GM12873 (cell line): ENCODE measurements around the gene CREB5.

ENCODE experiments used
- TF ChIP-seq, protein P1 (sequence below): IDR thresholded peaks from 2 replicates; pipeline ENCODE4 v1.5.1; 2012; ENCODE audit warnings: low read depth, mild to moderate bottlenecking, moderate library complexity, low read length, control low read depth; ENCODE audit not compliant: insufficient read depth; ENCODE audit errors: missing control alignments

CREB5 gene

DNA sequence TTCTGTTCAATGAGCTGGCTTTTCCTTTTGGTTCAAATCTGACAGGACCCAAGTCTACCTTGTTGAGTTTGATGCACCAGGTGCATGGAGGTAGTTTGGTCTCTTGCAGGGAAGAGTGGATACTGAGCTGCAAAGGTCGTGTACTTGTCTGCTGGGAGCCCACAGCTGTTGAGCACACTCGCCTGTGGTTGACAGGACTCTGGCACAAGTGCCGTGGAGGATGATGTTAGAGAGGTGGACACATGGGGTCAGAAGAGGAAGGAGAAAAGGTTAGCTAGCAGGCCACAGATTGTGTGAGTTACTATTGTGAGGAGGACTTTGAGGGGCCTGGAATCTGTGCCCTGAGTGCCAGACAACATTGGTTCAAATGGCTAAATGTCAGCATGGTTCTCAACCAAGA, 197.3 kb downstream of the CREB5 start:
- TF ChIP-seq, protein P1, sequence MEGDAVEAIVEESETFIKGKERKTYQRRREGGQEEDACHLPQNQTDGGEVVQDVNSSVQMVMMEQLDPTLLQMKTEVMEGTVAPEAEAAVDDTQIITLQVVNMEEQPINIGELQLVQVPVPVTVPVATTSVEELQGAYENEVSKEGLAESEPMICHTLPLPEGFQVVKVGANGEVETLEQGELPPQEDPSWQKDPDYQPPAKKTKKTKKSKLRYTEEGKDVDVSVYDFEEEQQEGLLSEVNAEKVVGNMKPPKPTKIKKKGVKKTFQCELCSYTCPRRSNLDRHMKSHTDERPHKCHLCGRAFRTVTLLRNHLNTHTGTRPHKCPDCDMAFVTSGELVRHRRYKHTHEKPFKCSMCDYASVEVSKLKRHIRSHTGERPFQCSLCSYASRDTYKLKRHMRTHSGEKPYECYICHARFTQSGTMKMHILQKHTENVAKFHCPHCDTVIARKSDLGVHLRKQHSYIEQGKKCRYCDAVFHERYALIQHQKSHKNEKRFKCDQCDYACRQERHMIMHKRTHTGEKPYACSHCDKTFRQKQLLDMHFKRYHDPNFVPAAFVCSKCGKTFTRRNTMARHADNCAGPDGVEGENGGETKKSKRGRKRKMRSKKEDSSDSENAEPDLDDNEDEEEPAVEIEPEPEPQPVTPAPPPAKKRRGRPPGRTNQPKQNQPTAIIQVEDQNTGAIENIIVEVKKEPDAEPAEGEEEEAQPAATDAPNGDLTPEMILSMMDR: no peak

DNA sequence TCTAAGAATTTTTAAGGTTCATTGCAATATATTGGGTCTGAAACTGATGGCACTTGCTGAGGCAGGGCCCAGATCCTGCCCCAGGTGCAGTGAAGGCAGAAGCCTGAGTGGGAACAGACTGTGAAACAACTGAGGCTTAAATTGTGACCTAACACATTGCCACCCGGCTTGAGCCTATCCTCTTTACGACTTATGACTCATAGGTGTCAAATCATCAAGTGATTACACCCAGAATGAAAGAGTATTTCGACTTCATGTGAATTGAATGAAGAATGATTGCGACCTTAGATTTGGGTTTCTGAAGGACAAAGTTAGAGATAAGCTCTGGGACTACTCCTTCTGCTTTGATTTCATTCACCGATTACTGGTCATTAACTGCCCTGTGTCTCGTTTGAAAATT, 200.9 kb downstream of the CREB5 start:
- TF ChIP-seq, protein P1: no peak

DNA sequence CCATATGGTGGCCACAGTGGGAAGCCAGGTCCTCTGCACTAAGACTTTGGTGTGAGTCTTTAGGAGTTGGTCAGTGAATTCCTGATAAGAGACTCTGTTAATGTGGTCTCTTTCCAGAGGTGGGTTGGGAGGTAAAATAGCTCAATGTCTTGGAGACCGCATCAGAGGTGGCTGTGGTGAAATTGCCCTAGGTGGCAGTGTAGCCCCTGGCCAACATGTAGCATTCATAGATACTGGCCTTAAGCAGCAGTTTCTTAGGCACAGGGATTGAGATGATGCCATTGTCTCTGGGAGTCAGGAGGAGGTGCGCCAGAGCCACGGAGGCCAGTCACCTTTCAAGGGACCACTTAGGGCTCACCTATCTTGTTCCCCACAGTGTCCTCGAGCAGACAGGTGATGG, 202.8 kb downstream of the CREB5 start:
- TF ChIP-seq, protein P1: peak; percentile 35

DNA sequence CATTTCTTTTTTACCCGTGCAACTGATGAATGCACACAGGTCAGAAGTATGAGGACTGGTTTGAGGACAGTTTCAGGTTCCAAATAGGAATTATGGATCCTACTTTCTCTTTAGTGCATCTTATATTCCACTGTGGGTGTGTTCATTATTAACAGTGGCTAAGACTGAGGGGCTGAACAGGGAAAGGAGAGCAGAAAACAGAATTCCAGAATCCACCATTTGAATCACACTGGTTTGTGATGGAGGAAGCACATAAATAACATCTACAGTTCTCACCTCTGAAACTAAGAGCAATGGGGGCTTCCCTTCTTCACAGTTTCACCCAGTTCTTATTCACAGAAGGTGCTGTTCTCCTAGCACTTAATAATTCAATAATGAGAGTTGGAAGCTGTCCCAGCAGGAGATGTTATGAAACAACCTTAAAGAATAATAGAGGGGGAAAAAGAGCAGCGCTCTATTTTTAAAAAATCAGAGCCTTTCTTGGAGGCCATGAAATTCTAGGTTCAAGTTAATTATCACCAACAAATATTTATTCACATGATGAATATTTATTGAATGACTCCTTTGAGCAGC, 205.1 kb downstream of the CREB5 start:
- TF ChIP-seq, protein P1: no peak

DNA sequence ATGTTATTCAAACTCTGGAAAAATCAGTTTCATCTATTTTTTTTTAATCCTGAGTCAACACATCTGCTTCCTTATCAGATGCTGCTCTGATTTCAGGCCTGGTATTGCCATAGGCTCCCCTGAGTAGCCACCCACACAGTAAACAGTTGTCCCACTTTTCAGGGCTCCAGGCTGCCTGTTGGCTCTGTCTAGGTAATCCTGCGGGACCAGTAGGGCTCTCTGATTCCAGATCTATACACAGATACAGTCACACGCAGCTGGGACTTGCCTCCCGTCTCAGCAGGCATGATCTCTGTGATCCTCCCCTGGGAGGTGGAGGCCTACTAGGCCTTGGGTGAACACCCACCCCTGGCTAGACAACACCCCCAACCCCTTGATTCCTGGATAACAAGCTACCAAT, 206.1 kb downstream of the CREB5 start:
- TF ChIP-seq, protein P1: no peak

DNA sequence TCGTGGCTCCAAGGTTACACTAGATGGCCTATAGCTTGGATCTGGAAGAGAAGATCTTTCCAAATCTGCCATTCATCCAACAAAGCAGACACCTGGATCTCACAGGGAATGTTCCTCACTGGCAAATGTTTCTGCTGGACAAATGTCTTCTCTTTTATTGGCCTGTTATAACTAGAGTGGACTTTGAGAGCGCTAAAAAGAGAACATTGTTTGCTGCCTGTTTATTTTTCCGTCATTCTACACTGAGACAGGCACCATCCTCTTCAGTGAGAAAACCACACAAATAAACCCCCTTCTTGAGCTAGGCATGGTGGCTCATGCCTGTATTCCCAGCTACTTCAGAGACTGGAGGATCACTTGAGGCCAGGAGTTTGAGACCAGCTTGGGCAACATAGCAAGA, 206.9 kb downstream of the CREB5 start:
- TF ChIP-seq, protein P1: no peak

DNA sequence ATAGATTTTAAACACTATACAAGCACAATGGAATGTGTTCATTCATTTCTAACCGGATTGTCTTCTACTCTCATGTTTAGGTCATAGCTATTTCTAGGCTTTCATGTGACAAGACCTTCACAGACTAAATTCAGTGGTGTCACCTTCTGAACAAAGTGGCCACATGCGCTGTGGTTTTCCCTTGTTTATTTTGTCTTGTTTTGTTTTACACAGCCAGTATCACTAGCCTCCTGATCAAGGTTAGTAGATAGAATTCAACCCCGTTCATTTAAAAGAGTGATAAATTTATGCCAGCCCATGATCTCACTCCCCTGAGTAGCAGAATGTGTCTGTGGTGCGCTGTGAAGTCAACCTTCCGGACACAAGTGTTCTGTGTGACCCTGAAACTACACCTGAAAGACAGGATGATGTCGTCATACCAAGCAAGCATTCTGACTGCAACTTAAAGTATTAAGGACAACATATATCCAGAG, 209.1 kb downstream of the CREB5 start:
- TF ChIP-seq, protein P1: no peak
